DMS114 treated with DMSO at 0.1 percent for 48 hours (cell line): ENCODE results near the gene ITM2C.

Experiments
- DNase-seq: peaks from one replicate; lab custom pipeline; 2025; ENCODE audit not compliant: unreplicated experiment; lab: John Stamatoyannopoulos, UW

ITM2C gene

DNA sequence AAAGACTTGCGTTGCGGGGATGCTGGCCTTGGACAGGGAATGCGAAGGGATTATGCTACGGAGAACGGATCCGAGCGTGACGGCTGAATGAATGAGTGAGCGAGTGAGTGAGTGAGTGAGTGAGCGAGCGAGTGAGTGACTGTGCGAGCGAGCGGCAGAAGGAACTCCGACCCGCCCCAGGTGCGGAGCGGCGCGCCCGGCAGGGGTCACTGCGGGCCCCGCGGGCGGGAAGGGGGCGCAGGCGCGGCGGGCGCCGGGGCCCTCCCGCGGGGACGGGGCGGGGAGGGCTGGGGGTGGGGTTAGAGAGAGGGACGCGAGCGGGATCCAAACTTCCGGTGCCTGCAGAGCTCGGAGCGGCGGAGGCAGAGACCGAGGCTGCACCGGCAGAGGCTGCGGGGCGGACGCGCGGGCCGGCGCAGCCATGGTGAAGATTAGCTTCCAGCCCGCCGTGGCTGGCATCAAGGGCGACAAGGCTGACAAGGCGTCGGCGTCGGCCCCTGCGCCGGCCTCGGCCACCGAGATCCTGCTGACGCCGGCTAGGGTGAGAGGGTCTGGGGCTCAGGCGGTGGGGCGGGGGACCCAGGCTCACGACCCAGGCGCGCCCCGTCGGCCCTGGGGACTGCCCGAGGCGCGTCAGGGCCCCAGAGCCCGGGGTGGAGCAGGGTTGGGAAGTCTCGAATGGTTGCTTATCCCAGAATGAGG lies at the start of gene ITM2C:
Gene ITM2C, plus strand, starts transcription at position 338 of the 702 bp plus-strand sequence. Its CDS starts 84 bp downstream, at position 422.
- peak; percentile 28 for DNase-seq

DNA sequence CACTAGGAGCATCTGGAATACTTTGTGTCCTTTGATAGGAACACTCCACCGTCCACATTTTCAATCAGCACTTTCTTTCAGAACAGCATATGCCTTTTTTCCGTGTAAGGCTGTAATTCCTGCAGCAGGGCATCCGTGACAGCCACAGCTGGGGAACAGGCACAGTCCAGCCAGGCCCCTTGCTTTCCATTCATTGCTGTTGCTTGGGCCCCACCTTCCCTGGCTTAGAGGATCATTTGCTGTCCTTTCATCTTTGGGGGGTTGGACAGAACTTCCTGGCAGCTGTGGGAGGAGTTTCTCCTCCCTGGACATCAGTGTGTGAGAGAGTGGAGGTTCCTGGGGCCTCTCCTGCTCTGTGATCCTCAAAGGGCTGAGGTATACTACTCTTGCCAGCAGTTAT lies 49.7 kb upstream of the ITM2C start:
- DNase-seq, result no peak

GRCh38 chr2:230816735-230817134 lies 48.0 kb upstream of the ITM2C start:
- DNase-seq, result no peak

GRCh38 chr2:230819433-230819832 lies 45.3 kb upstream of the ITM2C start:
- no peak for DNase-seq

- no peak for DNase-seq
These were observed 43.3 kb upstream of the ITM2C start for GRCh38 chr2:230821261-230821990.

GRCh38 chr2:230821991-230822520 lies 42.7 kb upstream of the ITM2C start:
- no peak for DNase-seq

- DNase-seq, result no peak
These were observed 41.3 kb upstream of the ITM2C start for GRCh38 chr2:230823264-230823964.

DNA sequence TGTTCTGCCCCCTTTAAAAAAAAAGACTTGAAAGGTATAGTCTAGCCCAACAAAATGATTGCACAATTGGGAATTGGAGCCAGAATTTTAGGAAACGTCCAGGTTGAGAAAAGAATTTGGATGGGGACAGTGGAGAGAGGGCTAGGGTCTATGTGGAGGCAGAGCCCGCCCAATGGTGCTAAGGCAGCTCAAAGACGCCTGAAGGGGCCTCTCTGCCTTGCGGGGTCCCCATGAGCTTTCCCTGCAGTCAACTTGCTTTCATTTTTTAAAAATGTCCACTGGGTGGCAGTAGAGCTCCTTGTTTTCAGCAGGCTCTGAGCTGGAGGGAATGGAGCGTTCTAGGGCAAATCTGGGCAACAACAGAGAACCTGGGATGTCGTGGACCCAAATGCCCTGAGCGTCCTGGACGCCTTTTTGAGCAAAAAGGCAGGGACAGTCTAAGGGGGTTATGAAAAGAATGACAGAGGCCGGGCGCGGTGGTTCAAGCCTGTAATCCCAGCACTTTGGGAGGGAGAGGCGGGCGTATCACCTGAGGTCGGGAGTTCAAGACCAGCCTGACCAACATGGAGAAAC lies 40.2 kb upstream of the ITM2C start:
- peak; percentile 75 for DNase-seq

- DNase-seq, result no peak
These were observed 39.4 kb upstream of the ITM2C start for GRCh38 chr2:230825354-230825753.

DNA sequence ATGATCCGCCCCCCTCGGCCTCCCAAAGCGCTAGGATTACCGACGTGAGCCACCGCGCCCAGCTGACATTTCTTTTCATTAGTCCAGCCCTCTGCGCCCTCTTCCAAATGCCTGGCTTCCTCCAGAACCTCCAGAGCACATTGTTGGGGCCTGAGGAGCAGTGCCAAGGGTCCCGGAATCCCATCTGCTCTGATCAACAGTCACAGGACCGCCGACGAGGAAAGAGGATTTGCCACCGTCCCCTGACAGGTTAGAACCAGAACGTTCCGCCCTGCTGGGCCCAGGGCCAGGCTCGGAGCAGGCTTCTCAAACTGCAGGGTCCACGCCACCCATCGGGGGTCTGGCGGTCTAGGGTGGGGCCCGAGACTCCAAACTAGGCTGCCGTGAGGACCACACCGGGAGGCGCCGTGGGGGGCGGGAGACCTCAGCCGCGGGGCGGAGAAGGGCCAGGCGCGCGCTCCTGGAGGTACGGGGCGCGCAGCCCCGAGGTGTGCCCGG lies 36.9 kb upstream of the ITM2C start:
- no peak for DNase-seq

GRCh38 chr2:230828272-230828961 lies 36.3 kb upstream of the ITM2C start:
- DNase-seq, result no peak

DNA sequence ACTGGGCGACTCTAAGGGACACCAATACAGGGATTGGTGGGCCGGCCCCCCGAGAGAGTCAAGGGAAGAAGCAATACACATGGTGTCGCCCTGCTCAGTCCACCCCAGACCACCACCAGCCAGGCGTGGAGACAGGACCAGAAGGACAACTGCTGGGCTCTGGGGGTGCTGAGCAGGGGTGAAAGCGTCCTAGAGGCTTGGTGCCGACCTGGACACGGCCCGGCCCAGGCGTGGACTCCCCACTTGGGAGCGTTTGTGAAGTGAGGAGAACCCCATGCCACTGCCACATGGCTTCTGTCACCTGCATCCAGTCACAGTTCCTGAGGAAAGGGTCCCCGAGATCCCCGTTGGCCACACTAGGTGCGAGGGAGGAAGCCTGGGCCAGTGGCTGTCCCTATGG lies 35.4 kb upstream of the ITM2C start:
- no peak for DNase-seq

DNA sequence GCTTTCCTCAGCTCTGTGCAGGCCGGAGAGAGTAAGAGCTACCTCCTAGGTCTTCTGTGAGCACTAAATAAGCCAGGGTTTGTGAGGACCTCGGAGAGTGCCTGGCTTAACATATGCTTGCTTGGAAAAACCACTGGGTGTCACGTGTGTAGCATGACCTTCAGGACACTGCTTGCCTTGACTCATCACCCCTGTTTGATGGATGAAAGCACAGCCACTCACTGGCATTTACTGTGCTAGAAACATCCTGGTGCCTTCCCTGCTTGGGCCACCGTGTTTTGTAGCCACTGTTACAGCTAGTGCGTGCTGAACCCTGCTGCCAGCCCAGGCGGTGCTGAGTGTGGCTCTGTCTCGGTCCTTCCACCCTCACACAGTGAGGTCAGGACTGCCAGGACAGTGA lies 34.8 kb upstream of the ITM2C start:
- no peak for DNase-seq

DNA sequence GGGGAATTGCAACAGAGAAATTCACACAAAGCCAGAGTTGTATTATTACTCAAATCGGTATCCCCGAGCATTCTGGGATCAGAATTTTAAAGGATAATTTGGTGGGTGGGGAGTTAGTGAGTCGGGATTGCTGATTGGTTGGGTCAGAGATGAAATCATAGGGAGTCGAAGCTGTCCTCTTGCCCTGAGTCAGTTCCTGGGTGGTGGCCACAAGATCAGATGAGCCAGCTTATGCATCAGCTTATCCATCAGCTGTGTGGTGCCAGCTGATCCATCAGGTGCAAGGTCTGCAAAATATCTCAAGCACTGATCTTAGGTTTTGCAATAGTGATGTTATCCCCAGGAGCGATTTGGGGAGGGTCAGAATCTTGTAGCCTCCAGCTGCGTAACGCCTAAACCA lies 34.3 kb upstream of the ITM2C start:
- no peak for DNase-seq

GRCh38 chr2:230840301-230840700 lies 24.4 kb upstream of the ITM2C start:
- no peak for DNase-seq

GRCh38 chr2:230842473-230842872 lies 22.3 kb upstream of the ITM2C start:
- DNase-seq, result no peak

GRCh38 chr2:230843132-230843531 lies 21.6 kb upstream of the ITM2C start:
- DNase-seq, result no peak

DNA sequence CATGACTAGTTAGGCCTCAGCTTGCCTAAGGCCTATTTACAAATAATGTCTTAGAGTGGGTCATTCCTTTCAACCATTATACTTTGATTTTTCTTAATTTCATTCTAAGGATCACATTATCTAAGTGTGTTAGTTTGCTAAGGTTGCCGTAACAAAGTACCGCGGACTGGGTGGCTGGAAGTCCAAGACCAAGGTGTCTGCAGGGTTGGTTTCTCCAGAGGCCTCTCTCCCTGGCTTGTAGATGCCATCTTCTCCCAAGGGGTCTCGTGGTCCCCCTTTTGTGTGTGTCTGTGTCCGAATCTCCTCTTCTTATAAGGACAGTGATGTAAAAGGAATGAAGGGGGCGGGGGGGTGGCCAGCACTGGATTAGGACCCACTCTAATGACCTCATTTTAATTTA lies 18.4 kb upstream of the ITM2C start:
- DNase-seq, result no peak

- DNase-seq, result peak; percentile 62
These were observed 16.8 kb upstream of the ITM2C start for GRCh38 chr2:230847883-230848388.

DNA sequence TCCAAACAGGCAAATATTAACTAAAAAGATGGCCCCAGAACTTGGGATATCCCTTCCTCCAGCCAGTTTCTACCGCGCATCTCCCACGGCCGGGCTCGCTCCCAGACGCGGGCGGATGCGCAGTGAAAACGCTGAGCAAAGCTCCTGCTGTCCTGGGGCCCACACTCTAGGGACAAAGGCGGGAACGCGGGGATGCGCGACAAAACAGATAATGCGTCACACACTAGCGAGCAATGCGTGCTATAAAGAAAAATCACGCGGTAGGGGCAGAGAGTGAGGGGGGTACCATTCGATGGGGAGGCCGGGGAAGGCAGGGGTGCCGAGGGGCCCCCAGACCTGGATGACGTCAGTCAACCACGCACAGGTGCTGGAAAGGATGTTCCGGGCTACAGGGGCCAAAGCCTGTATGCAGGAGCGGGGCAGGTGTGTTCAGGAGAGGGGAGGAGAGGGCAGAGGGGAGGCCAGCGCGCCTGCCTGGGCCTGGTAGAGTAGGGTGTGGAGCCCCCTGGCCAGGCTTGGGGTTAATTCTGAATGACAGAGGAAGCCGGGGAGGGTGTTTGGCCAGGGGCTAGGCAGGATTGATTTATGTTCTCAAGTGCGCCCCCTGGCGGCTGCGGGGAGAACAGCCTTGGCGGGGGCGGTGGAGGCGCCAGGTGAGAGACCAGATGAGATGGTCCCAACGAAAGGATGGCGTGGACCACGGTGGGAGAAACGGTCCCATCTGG lies 14.9 kb upstream of the ITM2C start:
- DNase-seq, result no peak
